IMR-90 (cell line): ENCODE data around the gene EIF2B4.

Experiments
- CEBPB ChIP-seq: IDR thresholded peaks from 2 replicates; pipeline ENCODE4 v1.6.1; 2012; ENCODE audit warnings: low read depth, low read length, improper control_type of control experiment
- CTCF ChIP-seq: conservative IDR thresholded peaks from 2 replicates; pipeline ENCODE4 v1.5.1; 2012; ENCODE audit warnings: mild to moderate bottlenecking, low read depth, low read length, improper control_type of control experiment
- ELK1 ChIP-seq: fragments of 150-350 bp; IDR thresholded peaks from 2 replicates; pipeline ENCODE4 v1.6.1; 2016; ENCODE audit warnings: low read depth, mild to moderate bottlenecking, low read length, moderate library complexity, borderline replicate concordance
- MAFK ChIP-seq: IDR thresholded peaks from 2 replicates; pipeline ENCODE4 v1.6.1; 2012; ENCODE audit warnings: low read depth, low read length, improper control_type of control experiment
- MXI1 ChIP-seq: IDR thresholded peaks from 2 replicates; pipeline ENCODE4 v1.6.1; 2012; ENCODE audit warnings: low read depth, mild to moderate bottlenecking, low read length, moderate library complexity, borderline replicate concordance
- POLR2A ChIP-seq: IDR thresholded peaks from 2 replicates; pipeline ENCODE4 v1.6.1; 2012; ENCODE audit warnings: mild to moderate bottlenecking, low read depth, low read length
- RFX5 ChIP-seq: IDR thresholded peaks from 2 replicates; pipeline ENCODE4 v1.8.0; 2012; ENCODE audit warnings: low read depth, mild to moderate bottlenecking, low read length, moderate library complexity
- SMC3 ChIP-seq: fragments of 150-350 bp; IDR thresholded peaks from 2 replicates; pipeline ENCODE4 v1.6.1; 2016; ENCODE audit warnings: low read depth, mild to moderate bottlenecking, antibody characterized with exemption, low read length, moderate library complexity
- USF2 ChIP-seq: fragments of 150-350 bp; IDR thresholded peaks from 2 replicates; pipeline ENCODE4 v1.6.1; 2017; ENCODE audit warnings: mild to moderate bottlenecking, antibody characterized with exemption, low read length, low read depth

GRCh38 chr2:27398962-27399361 lies 28.8 kb upstream of the EIF2B4 start:
- no peak for TF ChIP-seq USF2
- no peak for TF ChIP-seq CTCF
- no peak for TF ChIP-seq SMC3
- TF ChIP-seq POLR2A = no peak
- TF ChIP-seq MXI1 = no peak
- TF ChIP-seq MAFK = no peak
- TF ChIP-seq ELK1 = no peak
- TF ChIP-seq RFX5 = no peak
- no peak for TF ChIP-seq CEBPB
